Measurements from ENCODE around the gene CHSY1.

CHSY1 gene

GRCh38 chr15:101142711-101143110 is 109.1 kb downstream of the CHSY1 start:
- Histone ChIP-seq H3K27ac (ENCODE audit: poor library complexity, severe bottlenecking) (no peak overlapping the region), H3K4me1 (ENCODE audit: insufficient read depth, poor library complexity, severe bottlenecking) (no peaks in the 10 kb centered on the region), H3K36me3 (ENCODE audit: low read depth) (no peaks in the 10 kb centered on the region), H3K27me3 (ENCODE audit: insufficient read depth, poor library complexity, severe bottlenecking) (no peaks in the 10 kb centered on the region), H3K9me3 (ENCODE audit: severe bottlenecking) (no peaks in the 10 kb centered on the region), H3K4me3 (ENCODE audit: severe bottlenecking) (no peak overlapping the region)
- ATAC-seq (ENCODE audit: low read depth) (no peak), DNase-seq (ENCODE audit: low spot score) (peak; percentile 53)
- TF ChIP-seq CTCF (IDR thresholded peaks at IDR 0.05; ENCODE audit: poor library complexity, severe bottlenecking) = no peak

GRCh38 chr15:101141926-101142527 is 109.8 kb downstream of the CHSY1 start:
- Histone ChIP-seq H3K27me3 (ENCODE audit: insufficient read depth, poor library complexity, severe bottlenecking) (no peaks in the 10 kb centered on the region), H3K27ac (ENCODE audit: poor library complexity, severe bottlenecking) (no peak overlapping the region), H3K9me3 (ENCODE audit: severe bottlenecking) (no peaks in the 10 kb centered on the region), H3K4me3 (ENCODE audit: severe bottlenecking) (no peak overlapping the region), H3K4me1 (ENCODE audit: insufficient read depth, poor library complexity, severe bottlenecking) (no peaks in the 10 kb centered on the region), H3K36me3 (ENCODE audit: low read depth) (no peaks in the 10 kb centered on the region)
- ATAC-seq (ENCODE audit: low read depth) (no peak), DNase-seq (ENCODE audit: low spot score) (peak; percentile 19)
- TF ChIP-seq CTCF (IDR thresholded peaks at IDR 0.05; ENCODE audit: poor library complexity, severe bottlenecking) = no peak

- H3K27ac ChIP-seq (ENCODE audit: poor library complexity, severe bottlenecking) = no peak overlapping the region
These were observed 111.2 kb downstream of the CHSY1 start for GRCh38 chr15:101140697-101141065.

GRCh38 chr15:101139986-101140696 is 111.7 kb downstream of the CHSY1 start:
- TF ChIP-seq CTCF (IDR thresholded peaks at IDR 0.05; ENCODE audit: poor library complexity, severe bottlenecking) = no peak
- H3K4me1 ChIP-seq (ENCODE audit: insufficient read depth, poor library complexity, severe bottlenecking) = no peaks in the 10 kb centered on the region

More at GRCh38 chr15:101140697-101141065, 111.2 kb downstream of the CHSY1 start:
- no peak overlapping the region for H3K4me3 ChIP-seq (ENCODE audit: severe bottlenecking)
- TF ChIP-seq CTCF (IDR thresholded peaks at IDR 0.05; ENCODE audit: poor library complexity, severe bottlenecking) = no peak
- H3K4me1 ChIP-seq (ENCODE audit: insufficient read depth, poor library complexity, severe bottlenecking) = no peaks in the 10 kb centered on the region
- H3K36me3 ChIP-seq (ENCODE audit: low read depth) = no peaks in the 10 kb centered on the region
- DNase-seq (ENCODE audit: low spot score) (peak; percentile 53), ATAC-seq (ENCODE audit: low read depth) (no peak)
- H3K9me3 ChIP-seq (ENCODE audit: severe bottlenecking) = no peaks in the 10 kb centered on the region
- H3K27me3 ChIP-seq (ENCODE audit: insufficient read depth, poor library complexity, severe bottlenecking) = no peaks in the 10 kb centered on the region

More at GRCh38 chr15:101139986-101140696, 111.7 kb downstream of the CHSY1 start:
- no peaks in the 10 kb centered on the region for H3K9me3 ChIP-seq (ENCODE audit: severe bottlenecking)
- no peak overlapping the region for H3K27ac ChIP-seq (ENCODE audit: poor library complexity, severe bottlenecking)
- no peak overlapping the region for H3K4me3 ChIP-seq (ENCODE audit: severe bottlenecking)
- peak; percentile 74 for DNase-seq (ENCODE audit: low spot score)
- no peaks in the 10 kb centered on the region for H3K36me3 ChIP-seq (ENCODE audit: low read depth)
- no peaks in the 10 kb centered on the region for H3K27me3 ChIP-seq (ENCODE audit: insufficient read depth, poor library complexity, severe bottlenecking)
- no peak for ATAC-seq (ENCODE audit: low read depth)
